ENCODE results near the gene KLRG1. TPM values are rescaled to one million over a fixed set of nuclear protein-coding genes. Genes with fewer than 3 reads are reported as not detected.

Gene KLRG1
- total and polyA plus RNA-seq, 4 donors: 0.95 to 2.8 (median 2.6) TPM

- no peak for TF ChIP-seq ZBTB33 (IDR thresholded peaks at IDR 0.05)
- no peak for TF ChIP-seq FOXA1 (IDR thresholded peaks at IDR 0.05)
- TF ChIP-seq HNF4G (IDR thresholded peaks at IDR 0.05): no peak
These were observed 33.3 kb upstream of the KLRG1 start (continued) for GRCh38 chr12:8956073-8956472.

GRCh38 chr12:8956772-8957171, 32.6 kb upstream of the KLRG1 start:
- WGBS: 92% methylated on average over 7 of the region's 7 CpGs
- no peak overlapping the region for H3K27ac ChIP-seq (ENCODE audit: low read depth in 1 of 2, low read length in 2 of 2)
- no peak overlapping the region for H3K9ac ChIP-seq (ENCODE audit: low read depth in 1 of 2, low read length in 2 of 2)
- H3K27me3 ChIP-seq (ENCODE audit: control insufficient read depth in 4 of 4, insufficient read depth in 4 of 4, low read length in 3 of 4): no peaks in the 10 kb centered on the region
- H3K36me3 ChIP-seq (ENCODE audit: control insufficient read depth in 4 of 4, insufficient read depth in 3 of 4, low read depth in 1 of 4, low read length in 3 of 4): peaks cover 0 to 3% (median 3%) of the 10 kb centered on the region in 4 donors
- no peak overlapping the region for H3K4me3 ChIP-seq (ENCODE audit: low read depth in 1 of 3, low read length in 3 of 3)
- peaks cover 2 to 13% (median 6%) of the 10 kb centered on the region in 4 donors for H3K9me3 ChIP-seq (ENCODE audit: control insufficient read depth in 4 of 4, low read length in 3 of 4)
- no peaks in the 10 kb centered on the region for H3K4me1 ChIP-seq (ENCODE audit: control insufficient read depth in 4 of 4, insufficient read depth in 4 of 4, low read length in 3 of 4)
- DNase-seq (ENCODE audit: low spot score): no peak
- no peak for TF ChIP-seq MAX (IDR thresholded peaks at IDR 0.05)
- no peak for TF ChIP-seq JUND (IDR thresholded peaks at IDR 0.05)
- no peak for TF ChIP-seq TAF1 (conservative IDR thresholded peaks at IDR 0.05)
- TF ChIP-seq CTCF (IDR thresholded peaks at IDR 0.05; ENCODE audit: low read depth, low read length, missing input control): no peak
- no peak for TF ChIP-seq RAD21 (IDR thresholded peaks at IDR 0.05)
- TF ChIP-seq FOXA1 (IDR thresholded peaks at IDR 0.05): no peak
- no peak for TF ChIP-seq SP1 (IDR thresholded peaks at IDR 0.05)
- no peak for TF ChIP-seq NR2F2 (IDR thresholded peaks at IDR 0.05)
- no peak for TF ChIP-seq RXRA (IDR thresholded peaks at IDR 0.05)
- no peak for TF ChIP-seq REST (IDR thresholded peaks at IDR 0.05)
- TF ChIP-seq GABPA (IDR thresholded peaks at IDR 0.05 in 1 of 2, conservative IDR thresholded peaks at IDR 0.05 in 1 of 2): no peak

GRCh38 chr12:8957561-8957960, 31.8 kb upstream of the KLRG1 start:
- Histone ChIP-seq H3K27me3 (ENCODE audit: control insufficient read depth in 4 of 4, insufficient read depth in 4 of 4, low read length in 3 of 4) (no peaks in the 10 kb centered on the region), H3K27ac (ENCODE audit: low read depth in 1 of 2, low read length in 2 of 2) (no peak overlapping the region), H3K36me3 (ENCODE audit: control insufficient read depth in 4 of 4, insufficient read depth in 3 of 4, low read depth in 1 of 4, low read length in 3 of 4) (peaks cover 0 to 3% (median 3%) of the 10 kb centered on the region in 4 donors), H3K4me1 (ENCODE audit: control insufficient read depth in 4 of 4, insufficient read depth in 4 of 4, low read length in 3 of 4) (no peaks in the 10 kb centered on the region), H3K9me3 (ENCODE audit: control insufficient read depth in 4 of 4, low read length in 3 of 4) (peaks cover 2 to 13% (median 6%) of the 10 kb centered on the region in 4 donors), H3K4me3 (ENCODE audit: low read depth in 1 of 3, low read length in 3 of 3) (no peak overlapping the region), H3K9ac (ENCODE audit: low read depth in 1 of 2, low read length in 2 of 2) (no peak overlapping the region)
- no peak for DNase-seq (ENCODE audit: low spot score)
- 88% methylated on average over 4 of the region's 4 CpGs for WGBS
- TF ChIP-seq ZBTB33 (IDR thresholded peaks at IDR 0.05) (no peak), GABPA (IDR thresholded peaks at IDR 0.05 in 1 of 2, conservative IDR thresholded peaks at IDR 0.05 in 1 of 2) (no peak), FOXA2 (IDR thresholded peaks at IDR 0.05) (no peak), CTCF (IDR thresholded peaks at IDR 0.05; ENCODE audit: low read depth, low read length, missing input control) (no peak)

Data from liver (tissue), 9 donors.